ENCODE data around the gene TOR1AIP1.

DNA sequence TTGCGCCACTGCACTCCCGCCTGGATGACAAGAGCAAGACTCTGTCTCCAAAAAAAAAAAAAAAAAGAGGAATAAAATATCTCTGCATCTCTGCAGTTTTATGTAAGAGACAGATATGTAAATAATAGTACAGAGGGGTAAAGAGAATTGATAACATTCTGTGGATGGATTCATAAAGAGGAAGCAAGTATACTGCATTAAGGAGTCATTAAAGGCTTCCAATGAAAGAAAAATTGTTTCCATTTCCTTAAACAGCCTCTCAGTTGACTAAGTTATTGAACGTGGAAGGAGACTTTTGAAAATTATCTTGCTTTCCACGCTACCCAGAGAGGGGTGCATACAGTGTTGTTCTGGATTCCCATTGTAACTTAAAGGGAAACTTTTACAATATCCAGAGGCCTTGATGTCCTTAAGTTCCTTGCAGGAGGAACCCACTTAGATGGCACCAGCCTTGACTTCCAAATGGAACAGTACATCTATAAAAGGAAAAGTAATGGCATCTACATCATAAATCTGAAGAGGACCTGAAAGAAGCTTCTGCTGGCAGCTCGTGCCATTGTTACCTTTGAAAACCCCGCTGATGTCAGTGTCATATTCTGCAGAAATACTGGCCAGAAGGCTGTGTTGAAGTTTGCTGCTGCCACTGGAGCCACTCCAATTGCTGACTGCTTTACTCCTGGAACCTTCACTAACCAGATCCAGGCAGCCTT, 86.4 kb downstream of the TOR1AIP1 start:
- TF ChIP-seq TAF1 (IDR thresholded peaks at IDR 0.05; ENCODE audit: borderline replicate concordance, insufficient read depth, low read length) (no peak), POLR2AphosphoS5 (IDR thresholded peaks at IDR 0.05; ENCODE audit: low read depth, low read length) (no peak), REST (IDR thresholded peaks at IDR 0.05; ENCODE audit: insufficient read depth in 1 of 2, low read depth in 2 of 2, low read length in 2 of 2) (no peak)

All from PFSK-1 (cell line).